ENCODE data around the gene RAB25.

The RAB25 gene

DNA sequence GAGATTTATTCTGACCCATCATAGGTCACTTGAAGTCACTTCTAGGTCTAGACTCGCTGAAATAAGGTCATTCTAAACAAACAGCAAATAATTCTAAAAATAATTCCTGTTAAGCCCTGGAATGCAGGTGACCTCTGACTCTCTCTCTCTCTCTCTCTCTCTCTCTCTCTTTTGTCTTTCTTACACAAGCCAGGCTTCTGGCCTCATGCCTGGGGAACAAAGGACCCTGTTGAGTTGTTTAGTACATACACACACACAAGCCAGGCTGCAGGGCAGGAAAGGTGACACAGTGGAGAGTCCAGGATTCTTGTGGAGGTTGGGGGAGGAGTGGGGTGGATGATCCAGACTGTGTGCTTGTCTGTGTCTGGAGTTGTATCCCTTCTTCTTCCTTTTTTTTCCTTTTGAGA lies 25.3 kb downstream of the RAB25 start:
- Histone ChIP-seq H3K4me3 (ENCODE audit: low read depth, low read length) (no peak overlapping the region), H3K4me1 (ENCODE audit: control insufficient read depth, insufficient read depth, low read length) (no peaks in the 10 kb centered on the region; the same call in 1 of the 2 replicates), H3K36me3 (ENCODE audit: control insufficient read depth in 2 of 2, insufficient read depth in 1 of 2, low read length in 2 of 2) (no peaks in the 10 kb centered on the region; a peak in 1 of 3 replicates), H3K27ac (ENCODE audit: extremely low read depth, low read depth, low read length) (no peak overlapping the region), H3K9me3 (ENCODE audit: control insufficient read depth, insufficient read depth, low read depth, low read length) (no peaks in the 10 kb centered on the region)
- CTCF ChIA-PET, result interaction anchor here (1.1 to 2.0 kb wide), 3 partner anchors 10 to 44 kb away, joined by 4 to 9 read pairs (median 5); no protein-coding TSS in a partner anchor
- POLR2A ChIA-PET, result interaction anchor here (0.9 kb wide), 1 partner anchor 9 kb away, joined by 3 read pairs; no protein-coding TSS in a partner anchor
- TF ChIP-seq ZNF596 (tag by site-specific recombination; IDR thresholded peaks at IDR 0.05), result peak; percentile 90
- no peak for TF ChIP-seq ZNF624 (tag by site-specific recombination; IDR thresholded peaks at IDR 0.05)

DNA sequence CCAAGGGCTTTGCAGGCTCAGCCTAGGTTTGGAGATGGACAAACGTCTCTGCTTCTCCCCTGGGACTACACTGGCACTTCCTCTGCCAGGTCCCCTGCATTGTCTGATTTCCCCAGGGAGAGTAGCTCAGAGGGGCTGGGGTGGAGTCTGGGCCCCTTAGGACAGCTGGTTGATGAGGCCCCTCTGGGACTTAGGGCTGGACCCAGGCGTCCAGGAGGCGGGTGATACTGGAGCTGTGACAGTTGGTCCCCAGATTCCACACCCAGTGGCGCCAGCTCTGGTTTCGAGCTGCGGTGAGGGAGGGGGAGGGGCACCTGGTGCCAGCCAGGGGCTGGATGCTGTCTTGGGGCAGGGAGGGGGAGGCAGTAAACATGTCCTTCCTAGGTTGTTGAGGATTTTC lies 28.7 kb downstream of the RAB25 start:
- Histone ChIP-seq H3K27ac (ENCODE audit: extremely low read depth, low read depth, low read length) (no peak overlapping the region), H3K4me3 (ENCODE audit: low read depth, low read length) (no peak overlapping the region), H3K9me3 (ENCODE audit: control insufficient read depth, insufficient read depth, low read depth, low read length) (no peaks in the 10 kb centered on the region), H3K36me3 (ENCODE audit: control insufficient read depth in 2 of 2, insufficient read depth in 1 of 2, low read length in 2 of 2) (peaks cover 0 to 4% of the 10 kb centered on the region in 2 experiments; a peak in 2 of 3 replicates), H3K4me1 (ENCODE audit: control insufficient read depth, insufficient read depth, low read length) (no peaks in the 10 kb centered on the region; the same call in 1 of the 2 replicates)
- TF ChIP-seq INSM2 (tag by site-specific recombination; IDR thresholded peaks at IDR 0.05), result no peak
- TF ChIP-seq SP7 (tag by site-specific recombination; IDR thresholded peaks at IDR 0.05), result no peak
- no peak for TF ChIP-seq ZSCAN18 (tag by site-specific recombination; IDR thresholded peaks at IDR 0.05)
- TF ChIP-seq ZBTB48 (tag by site-specific recombination; IDR thresholded peaks at IDR 0.05), result no peak
- TF ChIP-seq GLI4 (tag by site-specific recombination; IDR thresholded peaks at IDR 0.05), result no peak
- TF ChIP-seq BCL11A (tag by site-specific recombination; IDR thresholded peaks at IDR 0.05; ENCODE audit: low read depth), result no peak
- no peak for TF ChIP-seq ZBTB1 (tag by site-specific recombination; IDR thresholded peaks at IDR 0.05)
- TF ChIP-seq YY1 (tag by site-specific recombination; IDR thresholded peaks at IDR 0.05), result no peak
- TF ChIP-seq ZNF341 (tag by site-specific recombination; IDR thresholded peaks at IDR 0.05; ENCODE audit: low read depth), result no peak
- no peak for TF ChIP-seq ZFHX2 (tag by site-specific recombination; conservative IDR thresholded peaks at IDR 0.05)
- TF ChIP-seq ZNF555 (tag by site-specific recombination; conservative IDR thresholded peaks at IDR 0.05), result no peak
- TF ChIP-seq ZNF223 (tag by site-specific recombination; IDR thresholded peaks at IDR 0.05), result no peak
- POLR2A ChIA-PET, result no interaction called here
- CTCF ChIA-PET, result interaction anchor here (0.6 to 22.5 kb wide), 17 partner anchors 10 to 291 kb away, joined by 3 to 1029 read pairs (median 5); partner anchors contain the start of gene LMNA

- ChIA-PET CTCF (interaction anchor here (0.6 to 22.5 kb wide), 25 partner anchors 8 to 356 kb away, joined by 3 to 1029 read pairs (median 5); partner anchors contain the start of genes LMNA and MEX3A), POLR2A (interaction anchor here (1.1 kb wide), 1 partner anchor 25 kb away, joined by 4 read pairs; no protein-coding TSS in a partner anchor)
- Histone ChIP-seq H3K4me3 (ENCODE audit: low read depth, low read length) (no peak overlapping the region), H3K4me1 (ENCODE audit: control insufficient read depth, insufficient read depth, low read length) (no peaks in the 10 kb centered on the region), H3K9me3 (ENCODE audit: control insufficient read depth, insufficient read depth, low read depth, low read length) (no peaks in the 10 kb centered on the region), H3K36me3 (ENCODE audit: control insufficient read depth in 2 of 2, insufficient read depth in 1 of 2, low read length in 2 of 2) (peaks cover 0 to 4% of the 10 kb centered on the region in 2 experiments; a peak in 2 of 3 replicates), H3K27ac (ENCODE audit: extremely low read depth, low read depth, low read length) (no peak overlapping the region)
- TF ChIP-seq RBAK (tag by site-specific recombination; IDR thresholded peaks at IDR 0.05) (0 out of 2 replicates have a peak, but pooled peaks have one; percentile 6), ZNF24 (tag by site-specific recombination; IDR thresholded peaks at IDR 0.05) (peak; percentile 86), REPIN1 (tag by site-specific recombination; IDR thresholded peaks at IDR 0.05; ENCODE audit: low read depth) (no peak), ZBTB10 (tag by site-specific recombination; IDR thresholded peaks at IDR 0.05) (0 out of 2 replicates have a peak, but pooled peaks have one; percentile 53), ZNF335 (tag by site-specific recombination; conservative IDR thresholded peaks at IDR 0.05) (no peak), ZBTB17 (tag by site-specific recombination; IDR thresholded peaks at IDR 0.05) (peak; percentile 22; the same call in 1 of the 2 replicates), ZSCAN23 (tag by site-specific recombination; IDR thresholded peaks at IDR 0.05) (no peak)
- TF ChIP-seq, protein P1, sequence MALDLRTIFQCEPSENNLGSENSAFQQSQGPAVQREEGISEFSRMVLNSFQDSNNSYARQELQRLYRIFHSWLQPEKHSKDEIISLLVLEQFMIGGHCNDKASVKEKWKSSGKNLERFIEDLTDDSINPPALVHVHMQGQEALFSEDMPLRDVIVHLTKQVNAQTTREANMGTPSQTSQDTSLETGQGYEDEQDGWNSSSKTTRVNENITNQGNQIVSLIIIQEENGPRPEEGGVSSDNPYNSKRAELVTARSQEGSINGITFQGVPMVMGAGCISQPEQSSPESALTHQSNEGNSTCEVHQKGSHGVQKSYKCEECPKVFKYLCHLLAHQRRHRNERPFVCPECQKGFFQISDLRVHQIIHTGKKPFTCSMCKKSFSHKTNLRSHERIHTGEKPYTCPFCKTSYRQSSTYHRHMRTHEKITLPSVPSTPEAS (tag by site-specific recombination; IDR thresholded peaks at IDR 0.05), result no peak
These were observed 29.3 kb downstream of the RAB25 start for GRCh38 chr1:156090138-156090839.

All from HEK293 (cell line).